Caco-2 (cell line): ENCODE measurements around the gene CDH6. TPM values are rescaled to one million over a fixed set of nuclear protein-coding genes. Genes with fewer than 3 reads are reported as not detected.

Source experiments
- BruUV-seq: library from RNA; stranded (reverse); fragments of 400-500 nt; replicated peaks from 2 replicates; lab custom pipeline; 2021; lab: Mats Ljungman, UMichigan
- CTCF ChIA-PET: fragments of 300-600 bp; sonication (Branson Sonifier 250); formaldehyde crosslinking; loops from one replicate; lab custom pipeline; 2022; ENCODE audit warnings: antibody characterized with exemption; lab: Charles Lee
- POLR2A ChIA-PET: fragments of 300-600 bp; sonication (Branson Sonifier 250); formaldehyde crosslinking; loops from one replicate; lab custom pipeline; 2022; ENCODE audit warnings: antibody characterized with exemption; lab: Charles Lee
- DNase-seq, 2 experiments: peaks; one replicate each; pipeline versions ENCODE4 v3.0.0 to v3.0.0-alpha.2; 2020 to 2022
- H3K27me3 ChIP-seq: replicated peaks from 2 replicates; pipeline ENCODE4 v1.6.0; 2011; ENCODE audit warnings: low read length; ENCODE audit not compliant: control insufficient read depth, insufficient read depth
- H3K36me3 ChIP-seq: 2 replicates; pipeline ENCODE4 v1.5.1; 2011; ENCODE audit warnings: low read length; ENCODE audit not compliant: control insufficient read depth, insufficient read depth
- H3K4me1 ChIP-seq: fragments of 250-450 bp; sonication (Bioruptor Pico); 2 replicates; pipeline ENCODE4 v1.5.1; 2020; ENCODE audit warnings: mild to moderate bottlenecking
- H3K4me3 ChIP-seq: 2 replicates; pipeline ENCODE4 v1.5.1; 2011; ENCODE audit warnings: low read depth, mild to moderate bottlenecking, control low read depth, low read length
- H3K9me3 ChIP-seq: fragments of 250-450 bp; sonication (Bioruptor Pico); 2 replicates; pipeline ENCODE4 v1.5.1; 2020; ENCODE audit warnings: mild to moderate bottlenecking, moderate library complexity
- H3K27ac Mint-ChIP-seq: one replicate; pipeline ENCODE4 v1.8.0; 2022; ENCODE audit warnings: mixed read lengths; ENCODE audit not compliant: unreplicated experiment
- H3K27me3 Mint-ChIP-seq: one replicate; pipeline ENCODE4 v1.8.0; 2022; ENCODE audit warnings: mixed read lengths; ENCODE audit not compliant: insufficient read depth, unreplicated experiment
- H3K36me3 Mint-ChIP-seq: one replicate; pipeline ENCODE4 v1.8.0; 2022; ENCODE audit warnings: mild to moderate bottlenecking, mixed read lengths; ENCODE audit not compliant: insufficient read depth, unreplicated experiment
- H3K4me1 Mint-ChIP-seq: one replicate; pipeline ENCODE4 v1.8.0; 2022; ENCODE audit warnings: low read depth, mixed read lengths; ENCODE audit not compliant: unreplicated experiment
- H3K4me3 Mint-ChIP-seq: one replicate; pipeline ENCODE4 v1.8.0; 2022; ENCODE audit warnings: mild to moderate bottlenecking, moderate library complexity, mixed read lengths; ENCODE audit not compliant: unreplicated experiment
- H3K9me3 Mint-ChIP-seq: one replicate; pipeline ENCODE4 v1.8.0; 2022; ENCODE audit warnings: mixed read lengths; ENCODE audit not compliant: unreplicated experiment
- intact Hi-C: fragments of 100-400 bp; cut with micrococcal nuclease; formaldehyde crosslinking; loops from one replicate; pipeline ENCODE4 v1.10.0; 2022; ENCODE audit not compliant: unreplicated experiment
- total RNA-seq: library from RNA; stranded (reverse); gene quantifications from 2 replicates; pipeline ENCODE4 v1.2.3, GENCODE V29; 2022
- TF ChIP-seq, protein P1 (sequence below), 2 experiments: fragments of 200-600 bp in 1 of 2; IDR thresholded peaks; 1 replicate in 1 of 2; 2 replicates in 1 of 2; pipeline versions ENCODE4 v1.5.1 to v1.8.0; 2011 to 2022; ENCODE audit warnings: antibody characterized with exemption in 1 of 2, control low read depth in 1 of 2, inconsistent platforms in 1 of 2, low read depth in 1 of 2, low read length in 1 of 2, mild to moderate bottlenecking in 1 of 2, moderate library complexity in 1 of 2; ENCODE audit not compliant: insufficient read depth in 1 of 2, severe bottlenecking in 1 of 2, unreplicated experiment in 1 of 2

Gene CDH6
- total RNA-seq, 1 experiment from 2014 or later: 18.0 TPM

GRCh38 chr5:31301833-31302232 lies 108.3 kb downstream of the CDH6 start:
- Mint-ChIP-seq H3K27me3 (no peaks in the 10 kb centered on the region), H3K36me3 (peaks cover 6% of the 10 kb centered on the region), H3K27ac (no peak overlapping the region), H3K9me3 (peaks cover 11% of the 10 kb centered on the region), H3K4me1 (no peaks in the 10 kb centered on the region), H3K4me3 (no peak overlapping the region)
- CTCF ChIA-PET: no interaction called here
- H3K4me1 ChIP-seq: no peaks in the 10 kb centered on the region
- no peaks in the 10 kb centered on the region for H3K9me3 ChIP-seq
- no peaks in the 10 kb centered on the region for H3K27me3 ChIP-seq
- POLR2A ChIA-PET: no interaction called here
- DNase-seq: no peak
- intact Hi-C loops: no loop called here
- BruUV-seq: no TSS peak
- H3K4me3 ChIP-seq: no peak overlapping the region
- H3K36me3 ChIP-seq: no peaks in the 10 kb centered on the region
- TF ChIP-seq, protein P1, sequence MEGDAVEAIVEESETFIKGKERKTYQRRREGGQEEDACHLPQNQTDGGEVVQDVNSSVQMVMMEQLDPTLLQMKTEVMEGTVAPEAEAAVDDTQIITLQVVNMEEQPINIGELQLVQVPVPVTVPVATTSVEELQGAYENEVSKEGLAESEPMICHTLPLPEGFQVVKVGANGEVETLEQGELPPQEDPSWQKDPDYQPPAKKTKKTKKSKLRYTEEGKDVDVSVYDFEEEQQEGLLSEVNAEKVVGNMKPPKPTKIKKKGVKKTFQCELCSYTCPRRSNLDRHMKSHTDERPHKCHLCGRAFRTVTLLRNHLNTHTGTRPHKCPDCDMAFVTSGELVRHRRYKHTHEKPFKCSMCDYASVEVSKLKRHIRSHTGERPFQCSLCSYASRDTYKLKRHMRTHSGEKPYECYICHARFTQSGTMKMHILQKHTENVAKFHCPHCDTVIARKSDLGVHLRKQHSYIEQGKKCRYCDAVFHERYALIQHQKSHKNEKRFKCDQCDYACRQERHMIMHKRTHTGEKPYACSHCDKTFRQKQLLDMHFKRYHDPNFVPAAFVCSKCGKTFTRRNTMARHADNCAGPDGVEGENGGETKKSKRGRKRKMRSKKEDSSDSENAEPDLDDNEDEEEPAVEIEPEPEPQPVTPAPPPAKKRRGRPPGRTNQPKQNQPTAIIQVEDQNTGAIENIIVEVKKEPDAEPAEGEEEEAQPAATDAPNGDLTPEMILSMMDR (IDR thresholded peaks at IDR 0.05; ENCODE audit: insufficient read depth in 1 of 2, low read depth in 1 of 2, low read length in 1 of 2, severe bottlenecking in 1 of 2, unreplicated experiment in 1 of 2): no peak

- CTCF ChIA-PET: no interaction called here
- BruUV-seq: no TSS peak
- POLR2A ChIA-PET: no interaction called here
Measured at GRCh38 chr5:31303688-31304087, 110.2 kb downstream of the CDH6 start.

GRCh38 chr5:31317665-31318064 lies 124.2 kb downstream of the CDH6 start:
- H3K27me3 ChIP-seq: no peaks in the 10 kb centered on the region
- no peak overlapping the region for H3K27ac Mint-ChIP-seq

More at GRCh38 chr5:31303688-31304087, 110.2 kb downstream of the CDH6 start:
- H3K27me3 Mint-ChIP-seq: no peaks in the 10 kb centered on the region
- TF ChIP-seq, protein P1 (IDR thresholded peaks at IDR 0.05; ENCODE audit: insufficient read depth in 1 of 2, low read depth in 1 of 2, low read length in 1 of 2, severe bottlenecking in 1 of 2, unreplicated experiment in 1 of 2): no peak
- DNase-seq: no peak
- no peak overlapping the region for H3K4me3 Mint-ChIP-seq
- no peaks in the 10 kb centered on the region for H3K4me1 Mint-ChIP-seq
- Histone ChIP-seq H3K9me3 (no peaks in the 10 kb centered on the region), H3K27me3 (no peaks in the 10 kb centered on the region), H3K4me1 (no peaks in the 10 kb centered on the region), H3K4me3 (no peak overlapping the region), H3K36me3 (no peaks in the 10 kb centered on the region)
- intact Hi-C loops: no loop called here
- peaks cover 11% of the 10 kb centered on the region for H3K9me3 Mint-ChIP-seq
- no peak overlapping the region for H3K27ac Mint-ChIP-seq
- H3K36me3 Mint-ChIP-seq: peaks cover 6% of the 10 kb centered on the region

More at GRCh38 chr5:31317665-31318064, 124.2 kb downstream of the CDH6 start:
- Mint-ChIP-seq H3K9me3 (no peaks in the 10 kb centered on the region), H3K4me3 (no peak overlapping the region), H3K27me3 (no peaks in the 10 kb centered on the region), H3K36me3 (peaks cover 9% of the 10 kb centered on the region), H3K4me1 (no peaks in the 10 kb centered on the region)
- Histone ChIP-seq H3K4me1 (no peaks in the 10 kb centered on the region), H3K36me3 (no peaks in the 10 kb centered on the region), H3K4me3 (no peak overlapping the region), H3K9me3 (no peaks in the 10 kb centered on the region)
- ChIA-PET CTCF (no interaction called here), POLR2A (no interaction called here)
- intact Hi-C loops: no loop called here
- BruUV-seq: no TSS peak
- TF ChIP-seq, protein P1 (IDR thresholded peaks at IDR 0.05; ENCODE audit: insufficient read depth in 1 of 2, low read depth in 1 of 2, low read length in 1 of 2, severe bottlenecking in 1 of 2, unreplicated experiment in 1 of 2): no peak
- no peak for DNase-seq
